ENCODE data around the gene FOXJ3. TPM values are rescaled to one million over a fixed set of nuclear protein-coding genes. Genes with fewer than 3 reads are reported as not detected.

Gene FOXJ3
- total RNA-seq, 1 experiment from 2014 or later, result 42.2 TPM

- intact Hi-C loops (cut with micrococcal nuclease), result no loop called here
- no peak for TF ChIP-seq CTCF (IDR thresholded peaks at IDR 0.05; ENCODE audit: unreplicated experiment)
- H3K27ac Mint-ChIP-seq (ENCODE audit: low read depth, unreplicated experiment), result no peak overlapping the region
- DNase-seq (ENCODE audit: unreplicated experiment), result no peak
- no peaks in the 10 kb centered on the region for H3K9me3 Mint-ChIP-seq (ENCODE audit: unreplicated experiment)
- ChIA-PET POLR2A (no interaction called here), CTCF (no interaction called here)
- peaks cover 6% of the 10 kb centered on the region for H3K36me3 Mint-ChIP-seq (ENCODE audit: insufficient read depth, unreplicated experiment)
- peaks cover 49% of the 10 kb centered on the region for H3K27me3 Mint-ChIP-seq (ENCODE audit: insufficient read depth, unreplicated experiment)
- BruUV-seq (replicated peaks), result no TSS peak
- H3K4me3 Mint-ChIP-seq (ENCODE audit: unreplicated experiment), result no peak overlapping the region
- H3K4me1 Mint-ChIP-seq (ENCODE audit: insufficient read depth, unreplicated experiment), result no peaks in the 10 kb centered on the region
These were observed 33.2 kb upstream of the FOXJ3 start for GRCh38 chr1:42368096-42368795.

GRCh38 chr1:42365118-42365517 is 30.1 kb upstream of the FOXJ3 start:
- Mint-ChIP-seq H3K9me3 (ENCODE audit: unreplicated experiment) (no peaks in the 10 kb centered on the region), H3K27me3 (ENCODE audit: insufficient read depth, unreplicated experiment) (peaks cover 34% of the 10 kb centered on the region), H3K4me1 (ENCODE audit: insufficient read depth, unreplicated experiment) (no peaks in the 10 kb centered on the region), H3K36me3 (ENCODE audit: insufficient read depth, unreplicated experiment) (no peaks in the 10 kb centered on the region), H3K4me3 (ENCODE audit: unreplicated experiment) (no peak overlapping the region), H3K27ac (ENCODE audit: low read depth, unreplicated experiment) (no peak overlapping the region)
- BruUV-seq (replicated peaks), result no TSS peak
- CTCF ChIA-PET, result interaction anchor here (1.3 kb wide), 1 partner anchor 191 kb away, joined by 6 read pairs; no protein-coding TSS in a partner anchor
- POLR2A ChIA-PET, result interaction anchor here (1.0 kb wide), 1 partner anchor 52 kb away, joined by 3 read pairs; no protein-coding TSS in a partner anchor
- TF ChIP-seq CTCF (IDR thresholded peaks at IDR 0.05; ENCODE audit: unreplicated experiment), result no peak
- intact Hi-C loops (cut with micrococcal nuclease), result no loop called here
- no peak for DNase-seq (ENCODE audit: unreplicated experiment)

GRCh38 chr1:42364542-42364941 is 29.5 kb upstream of the FOXJ3 start:
- ChIA-PET CTCF (interaction anchor here (1.3 kb wide), 1 partner anchor 191 kb away, joined by 6 read pairs; no protein-coding TSS in a partner anchor), POLR2A (interaction anchor here (0.7 kb wide), 1 partner anchor 35 kb away, joined by 3 read pairs; no protein-coding TSS in a partner anchor)
- no peak overlapping the region for H3K4me3 Mint-ChIP-seq (ENCODE audit: unreplicated experiment)
- DNase-seq (ENCODE audit: unreplicated experiment), result no peak
- H3K27me3 Mint-ChIP-seq (ENCODE audit: insufficient read depth, unreplicated experiment), result peaks cover 34% of the 10 kb centered on the region
- no peak overlapping the region for H3K27ac Mint-ChIP-seq (ENCODE audit: low read depth, unreplicated experiment)
- H3K36me3 Mint-ChIP-seq (ENCODE audit: insufficient read depth, unreplicated experiment), result no peaks in the 10 kb centered on the region
- no peaks in the 10 kb centered on the region for H3K9me3 Mint-ChIP-seq (ENCODE audit: unreplicated experiment)
- no peaks in the 10 kb centered on the region for H3K4me1 Mint-ChIP-seq (ENCODE audit: insufficient read depth, unreplicated experiment)
- intact Hi-C loops (cut with micrococcal nuclease), result no loop called here
- no TSS peak for BruUV-seq (replicated peaks)
- TF ChIP-seq CTCF (IDR thresholded peaks at IDR 0.05; ENCODE audit: unreplicated experiment), result no peak

GRCh38 chr1:42364089-42364488 is 29.1 kb upstream of the FOXJ3 start:
- ChIA-PET POLR2A (interaction anchor here (0.7 kb wide), 1 partner anchor 35 kb away, joined by 3 read pairs; no protein-coding TSS in a partner anchor), CTCF (interaction anchor here (0.6 kb wide), 1 partner anchor 213 kb away, joined by 3 read pairs; no protein-coding TSS in a partner anchor)
- no peak for DNase-seq (ENCODE audit: unreplicated experiment)
- Mint-ChIP-seq H3K27ac (ENCODE audit: low read depth, unreplicated experiment) (no peak overlapping the region), H3K4me3 (ENCODE audit: unreplicated experiment) (no peak overlapping the region), H3K9me3 (ENCODE audit: unreplicated experiment) (no peaks in the 10 kb centered on the region), H3K36me3 (ENCODE audit: insufficient read depth, unreplicated experiment) (no peaks in the 10 kb centered on the region), H3K4me1 (ENCODE audit: insufficient read depth, unreplicated experiment) (no peaks in the 10 kb centered on the region), H3K27me3 (ENCODE audit: insufficient read depth, unreplicated experiment) (peaks cover 34% of the 10 kb centered on the region)
- intact Hi-C loops (cut with micrococcal nuclease), result no loop called here
- BruUV-seq (replicated peaks), result no TSS peak
- no peak for TF ChIP-seq CTCF (IDR thresholded peaks at IDR 0.05; ENCODE audit: unreplicated experiment)
